LNCaP clone FGC (cell line): ENCODE data around the gene HPCAL1.
"Not testable (repeated sequence)": the region's sequence is repeated elsewhere in the genome, so short reads cannot be mapped to it uniquely, and the experiment has no call there.

Experiments
- DNase-seq: peaks from one replicate; pipeline ENCODE4 v3.0.0-alpha.2; 2011; ENCODE audit warnings: low read depth
- H3K4me3 ChIP-seq: 2 replicates; pipeline ENCODE4 v1.5.1; 2011; ENCODE audit warnings: mild to moderate bottlenecking, low read depth, low read length, control low read depth
- TF ChIP-seq, protein P1 (sequence below): IDR thresholded peaks from 2 replicates; pipeline ENCODE4 v1.5.1; 2012; ENCODE audit warnings: mild to moderate bottlenecking; ENCODE audit not compliant: control insufficient read depth, insufficient read depth; ENCODE audit errors: extremely low read depth

Gene HPCAL1

DNA sequence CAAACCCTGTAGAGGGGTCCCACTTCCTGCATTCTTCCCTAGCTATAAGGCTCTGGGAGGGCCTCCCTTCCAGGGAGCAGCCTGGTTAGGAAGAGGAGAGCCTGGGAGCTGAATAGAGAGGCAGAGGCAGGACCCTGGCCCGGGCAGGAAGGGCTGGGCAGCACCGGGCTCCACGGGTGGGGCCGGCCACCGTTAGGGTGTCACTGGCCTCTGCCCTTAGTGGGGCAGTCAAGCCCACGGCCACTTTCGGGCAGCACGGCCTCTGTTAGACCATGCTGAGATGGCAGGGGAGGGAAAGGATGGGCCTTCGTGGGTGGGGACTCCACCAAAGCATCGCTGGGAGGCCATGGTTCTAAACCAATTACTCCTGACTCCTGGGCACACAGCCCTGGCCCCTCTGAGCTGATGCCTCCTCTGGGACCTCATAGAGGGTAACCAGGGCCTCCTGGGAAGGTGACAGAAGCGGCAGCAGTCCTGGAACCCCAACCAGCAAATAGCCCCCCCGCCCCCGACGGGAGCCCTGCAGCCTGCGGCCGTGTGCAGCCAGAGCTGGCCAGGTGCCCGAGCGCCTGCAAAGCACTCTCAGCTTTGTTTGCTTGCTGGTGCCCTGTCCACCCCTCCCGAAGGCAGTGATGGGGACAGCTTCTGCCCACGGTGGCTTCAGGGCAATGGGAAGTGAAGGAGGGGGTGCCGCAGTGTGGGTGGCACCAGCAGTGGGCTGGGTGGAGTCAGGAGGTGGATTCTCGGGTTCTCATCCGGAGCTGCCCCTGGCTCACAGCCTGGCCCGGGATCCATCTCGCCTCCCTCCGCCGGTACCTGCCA is 16.3 kb upstream of the HPCAL1 start:
- TF ChIP-seq, protein P1, sequence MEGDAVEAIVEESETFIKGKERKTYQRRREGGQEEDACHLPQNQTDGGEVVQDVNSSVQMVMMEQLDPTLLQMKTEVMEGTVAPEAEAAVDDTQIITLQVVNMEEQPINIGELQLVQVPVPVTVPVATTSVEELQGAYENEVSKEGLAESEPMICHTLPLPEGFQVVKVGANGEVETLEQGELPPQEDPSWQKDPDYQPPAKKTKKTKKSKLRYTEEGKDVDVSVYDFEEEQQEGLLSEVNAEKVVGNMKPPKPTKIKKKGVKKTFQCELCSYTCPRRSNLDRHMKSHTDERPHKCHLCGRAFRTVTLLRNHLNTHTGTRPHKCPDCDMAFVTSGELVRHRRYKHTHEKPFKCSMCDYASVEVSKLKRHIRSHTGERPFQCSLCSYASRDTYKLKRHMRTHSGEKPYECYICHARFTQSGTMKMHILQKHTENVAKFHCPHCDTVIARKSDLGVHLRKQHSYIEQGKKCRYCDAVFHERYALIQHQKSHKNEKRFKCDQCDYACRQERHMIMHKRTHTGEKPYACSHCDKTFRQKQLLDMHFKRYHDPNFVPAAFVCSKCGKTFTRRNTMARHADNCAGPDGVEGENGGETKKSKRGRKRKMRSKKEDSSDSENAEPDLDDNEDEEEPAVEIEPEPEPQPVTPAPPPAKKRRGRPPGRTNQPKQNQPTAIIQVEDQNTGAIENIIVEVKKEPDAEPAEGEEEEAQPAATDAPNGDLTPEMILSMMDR = no peak
- no peak overlapping the region for H3K4me3 ChIP-seq
- no peak for DNase-seq

GRCh38 chr2:10287761-10288160 is 14.9 kb upstream of the HPCAL1 start:
- no peak overlapping the region for H3K4me3 ChIP-seq
- TF ChIP-seq, protein P1 = no peak
- no peak for DNase-seq

DNA sequence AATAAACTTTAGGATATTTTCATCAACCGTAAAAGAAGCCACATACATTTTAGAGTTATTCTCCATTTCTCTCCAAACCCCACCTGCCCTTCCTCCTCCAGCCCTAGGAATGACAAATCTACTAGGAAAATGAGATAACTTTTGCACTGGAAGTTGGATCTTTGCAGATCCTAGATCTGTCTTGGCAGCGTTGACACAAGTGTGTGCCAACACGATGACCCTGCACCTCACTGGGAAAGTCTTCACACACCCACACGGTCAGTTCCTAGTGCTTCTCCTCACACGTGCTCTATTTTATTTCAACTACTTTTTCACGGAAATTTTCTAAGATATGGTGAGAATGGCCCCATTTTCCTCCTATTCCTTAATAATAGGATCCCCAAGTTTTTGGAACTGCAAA is 14.1 kb upstream of the HPCAL1 start:
- TF ChIP-seq, protein P1 = no peak
- no peak overlapping the region for H3K4me3 ChIP-seq
- DNase-seq = no peak

DNA sequence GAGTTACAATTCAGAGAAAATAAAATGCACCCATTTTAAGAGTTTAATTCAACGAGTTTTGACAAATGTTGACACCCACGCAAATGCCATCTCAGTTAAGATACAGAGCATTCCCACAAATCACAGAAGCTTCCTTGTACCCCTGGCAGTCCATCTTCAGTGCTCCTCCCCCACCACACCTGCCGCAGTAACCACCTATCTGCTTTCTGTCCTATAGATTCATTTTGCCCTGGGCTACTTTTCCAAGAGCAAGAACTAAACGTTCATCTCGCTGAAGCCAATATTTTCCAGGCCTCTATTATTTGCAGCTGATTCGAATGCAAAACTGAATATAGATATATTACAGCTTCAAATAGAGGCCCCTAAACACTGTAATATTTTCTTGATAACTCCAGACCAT is 13.4 kb upstream of the HPCAL1 start:
- no peak overlapping the region for H3K4me3 ChIP-seq
- TF ChIP-seq, protein P1 = no peak

GRCh38 chr2:10289891-10290290 is 12.8 kb upstream of the HPCAL1 start:
- H3K4me3 ChIP-seq = no peak overlapping the region
- TF ChIP-seq, protein P1 = no peak
- DNase-seq = no peak

More for the DNA sequence above, 13.4 kb upstream of the HPCAL1 start:
- DNase-seq = no peak

DNA sequence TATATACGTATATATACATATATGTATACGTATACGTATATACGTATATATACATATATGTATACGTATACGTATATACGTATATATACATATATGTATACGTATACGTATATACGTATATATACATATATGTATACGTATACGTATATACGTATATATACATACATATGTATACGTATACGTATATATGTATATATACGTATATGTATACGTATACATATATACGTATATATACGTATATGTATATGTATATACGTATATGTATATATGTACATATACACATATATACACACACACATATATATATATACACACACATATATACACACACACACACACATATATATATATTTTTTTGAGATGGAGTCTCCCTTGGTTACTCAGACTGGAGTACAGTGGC is 11.3 kb upstream of the HPCAL1 start:
- DNase-seq = not testable (repeated sequence)

GRCh38 chr2:10292033-10292432 is 10.7 kb upstream of the HPCAL1 start:
- no peak overlapping the region for H3K4me3 ChIP-seq
- TF ChIP-seq, protein P1 = no peak

More for the DNA sequence above, 11.3 kb upstream of the HPCAL1 start:
- H3K4me3 ChIP-seq = not testable (repeated sequence)

More at GRCh38 chr2:10292033-10292432, 10.7 kb upstream of the HPCAL1 start:
- DNase-seq = no peak
